ENCODE data around the gene LAMP1.
"Not testable (repeated sequence)": the region's sequence is repeated elsewhere in the genome, so short reads cannot be mapped to it uniquely, and the experiment has no call there.

Gene LAMP1

DNA sequence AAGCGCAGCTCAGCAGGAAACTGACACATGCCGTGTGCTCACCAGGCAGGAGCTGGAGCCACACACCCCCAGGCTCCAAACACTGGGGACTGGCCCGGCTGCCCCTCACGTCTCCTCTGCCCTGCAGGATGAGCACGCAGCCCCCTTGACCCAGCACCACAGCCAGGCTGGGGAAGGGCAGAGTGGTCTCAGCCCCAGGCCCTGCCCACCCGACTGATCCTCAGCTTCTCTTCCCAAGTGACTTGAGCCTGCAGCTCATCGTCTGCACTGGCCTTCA is 46.6 kb downstream of the LAMP1 start:
- no peaks in the 10 kb centered on the region for H3K27me3 ChIP-seq (replicated peaks; ENCODE audit: control insufficient read depth, insufficient read depth, low read length)
- no peak overlapping the region for H3K4me3 ChIP-seq (replicated peaks; ENCODE audit: low read depth, low read length)
- TF ChIP-seq, protein P1, sequence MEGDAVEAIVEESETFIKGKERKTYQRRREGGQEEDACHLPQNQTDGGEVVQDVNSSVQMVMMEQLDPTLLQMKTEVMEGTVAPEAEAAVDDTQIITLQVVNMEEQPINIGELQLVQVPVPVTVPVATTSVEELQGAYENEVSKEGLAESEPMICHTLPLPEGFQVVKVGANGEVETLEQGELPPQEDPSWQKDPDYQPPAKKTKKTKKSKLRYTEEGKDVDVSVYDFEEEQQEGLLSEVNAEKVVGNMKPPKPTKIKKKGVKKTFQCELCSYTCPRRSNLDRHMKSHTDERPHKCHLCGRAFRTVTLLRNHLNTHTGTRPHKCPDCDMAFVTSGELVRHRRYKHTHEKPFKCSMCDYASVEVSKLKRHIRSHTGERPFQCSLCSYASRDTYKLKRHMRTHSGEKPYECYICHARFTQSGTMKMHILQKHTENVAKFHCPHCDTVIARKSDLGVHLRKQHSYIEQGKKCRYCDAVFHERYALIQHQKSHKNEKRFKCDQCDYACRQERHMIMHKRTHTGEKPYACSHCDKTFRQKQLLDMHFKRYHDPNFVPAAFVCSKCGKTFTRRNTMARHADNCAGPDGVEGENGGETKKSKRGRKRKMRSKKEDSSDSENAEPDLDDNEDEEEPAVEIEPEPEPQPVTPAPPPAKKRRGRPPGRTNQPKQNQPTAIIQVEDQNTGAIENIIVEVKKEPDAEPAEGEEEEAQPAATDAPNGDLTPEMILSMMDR (IDR thresholded peaks at IDR 0.05; ENCODE audit: insufficient read depth, low read length, poor library complexity, severe bottlenecking) = no peak
- no peaks in the 10 kb centered on the region for H3K36me3 ChIP-seq (ENCODE audit: control insufficient read depth, insufficient read depth, low read length)
- no peak for DNase-seq (ENCODE audit: extremely low read depth, insufficient read length)

DNA sequence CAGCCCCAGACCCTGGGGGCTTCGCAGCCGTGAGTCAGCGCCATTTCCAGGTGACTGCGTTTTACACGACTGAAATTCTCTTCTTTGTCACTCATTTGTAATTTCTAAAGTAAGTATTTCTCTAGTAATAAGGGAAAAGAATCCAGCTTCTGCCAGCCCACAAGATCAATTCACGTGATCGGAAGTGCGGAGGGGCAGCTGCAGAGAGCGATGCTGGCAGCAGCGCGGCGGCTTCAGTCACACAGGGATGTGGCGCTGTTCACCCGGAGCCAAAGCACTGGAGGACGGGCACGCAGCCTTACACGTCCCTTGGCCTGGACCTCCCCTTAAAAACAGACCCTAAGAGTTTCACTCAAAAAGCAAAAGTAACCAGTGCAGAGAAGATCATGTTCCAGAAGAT is 48.4 kb downstream of the LAMP1 start:
- TF ChIP-seq, protein P1 (IDR thresholded peaks at IDR 0.05; ENCODE audit: insufficient read depth, low read length, poor library complexity, severe bottlenecking) = no peak
- Histone ChIP-seq H3K27me3 (replicated peaks; ENCODE audit: control insufficient read depth, insufficient read depth, low read length) (no peaks in the 10 kb centered on the region), H3K4me3 (replicated peaks; ENCODE audit: low read depth, low read length) (no peak overlapping the region), H3K36me3 (ENCODE audit: control insufficient read depth, insufficient read depth, low read length) (no peaks in the 10 kb centered on the region)
- no peak for DNase-seq (ENCODE audit: extremely low read depth, insufficient read length)

DNA sequence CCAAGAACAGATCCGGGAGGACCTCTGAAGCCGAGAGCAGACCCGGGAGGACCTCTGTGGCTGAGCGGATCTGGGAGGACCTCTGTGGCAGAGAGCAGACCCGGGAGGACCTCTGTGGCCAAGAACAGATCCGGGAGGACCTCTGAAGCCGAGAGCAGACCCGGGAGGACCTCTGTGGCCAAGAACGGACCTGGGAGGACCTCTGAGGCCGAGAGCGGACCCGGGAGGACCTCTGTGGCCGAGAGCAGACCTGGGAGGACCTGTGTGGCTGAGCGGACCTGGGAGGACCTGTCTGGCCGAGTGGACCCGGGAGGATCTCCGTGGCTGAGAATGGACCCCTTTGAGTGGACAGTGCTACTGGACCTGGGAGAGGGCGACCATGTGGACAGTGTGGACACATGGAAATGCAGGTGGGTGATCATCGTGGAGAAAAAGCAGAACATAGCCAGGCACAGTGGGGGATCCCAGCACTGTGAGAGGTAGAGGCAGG is 50.7 kb downstream of the LAMP1 start:
- H3K27me3 ChIP-seq (replicated peaks; ENCODE audit: control insufficient read depth, insufficient read depth, low read length); H3K36me3 ChIP-seq (ENCODE audit: control insufficient read depth, insufficient read depth, low read length); DNase-seq (ENCODE audit: extremely low read depth, insufficient read length); H3K4me3 ChIP-seq (replicated peaks; ENCODE audit: low read depth, low read length): not testable (repeated sequence)

DNA sequence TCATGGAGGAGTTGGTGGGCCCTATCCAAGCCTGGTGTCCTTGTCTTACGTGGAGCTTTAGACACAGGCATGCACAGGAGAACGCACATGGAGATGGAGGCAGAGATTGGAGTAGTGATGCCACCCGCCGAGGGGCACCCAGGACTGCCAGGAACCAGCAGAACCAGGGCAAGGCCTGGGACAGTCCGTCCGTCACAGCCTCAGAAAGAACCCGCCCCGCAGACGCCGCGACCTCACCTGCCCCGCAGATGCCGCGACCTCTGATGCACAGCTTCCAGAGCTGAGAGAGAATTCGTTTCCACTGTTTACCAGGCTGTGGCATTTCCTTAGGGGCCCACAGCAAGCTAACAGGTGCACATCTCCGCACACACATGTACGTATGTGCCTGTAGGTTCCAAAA is 51.6 kb downstream of the LAMP1 start:
- no peaks in the 10 kb centered on the region for H3K36me3 ChIP-seq (ENCODE audit: control insufficient read depth, insufficient read depth, low read length)

DNA sequence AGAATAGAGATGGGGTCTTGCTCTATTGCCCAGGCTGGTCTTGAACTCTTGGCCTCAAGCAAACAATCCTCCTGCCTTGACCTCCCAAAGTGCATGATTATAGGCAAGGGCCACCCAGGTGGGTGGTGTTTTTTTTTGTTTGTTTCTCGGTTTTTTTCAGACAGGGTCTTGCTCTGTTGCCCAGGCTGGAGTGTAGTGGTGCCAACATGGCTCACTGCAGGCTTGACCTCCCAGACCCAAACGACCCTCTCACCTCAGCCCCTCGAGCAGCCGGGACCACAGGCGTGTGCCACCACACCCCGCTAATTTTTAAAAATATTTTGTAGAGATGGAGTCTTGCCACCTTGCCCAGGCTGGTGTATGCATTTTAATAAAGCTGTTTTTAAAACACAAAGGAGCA is 52.0 kb downstream of the LAMP1 start:
- no peak for DNase-seq (ENCODE audit: extremely low read depth, insufficient read length)
- H3K27me3 ChIP-seq (replicated peaks; ENCODE audit: control insufficient read depth, insufficient read depth, low read length) = no peaks in the 10 kb centered on the region
- H3K36me3 ChIP-seq (ENCODE audit: control insufficient read depth, insufficient read depth, low read length) = no peaks in the 10 kb centered on the region
- TF ChIP-seq, protein P1 (IDR thresholded peaks at IDR 0.05; ENCODE audit: insufficient read depth, low read length, poor library complexity, severe bottlenecking) = no peak
- no peak overlapping the region for H3K4me3 ChIP-seq (replicated peaks; ENCODE audit: low read depth, low read length)

More for the DNA sequence above, 51.6 kb downstream of the LAMP1 start:
- TF ChIP-seq, protein P1 (IDR thresholded peaks at IDR 0.05; ENCODE audit: insufficient read depth, low read length, poor library complexity, severe bottlenecking) = no peak
- Histone ChIP-seq H3K27me3 (replicated peaks; ENCODE audit: control insufficient read depth, insufficient read depth, low read length) (no peaks in the 10 kb centered on the region), H3K4me3 (replicated peaks; ENCODE audit: low read depth, low read length) (no peak overlapping the region)
- no peak for DNase-seq (ENCODE audit: extremely low read depth, insufficient read length)

DNA sequence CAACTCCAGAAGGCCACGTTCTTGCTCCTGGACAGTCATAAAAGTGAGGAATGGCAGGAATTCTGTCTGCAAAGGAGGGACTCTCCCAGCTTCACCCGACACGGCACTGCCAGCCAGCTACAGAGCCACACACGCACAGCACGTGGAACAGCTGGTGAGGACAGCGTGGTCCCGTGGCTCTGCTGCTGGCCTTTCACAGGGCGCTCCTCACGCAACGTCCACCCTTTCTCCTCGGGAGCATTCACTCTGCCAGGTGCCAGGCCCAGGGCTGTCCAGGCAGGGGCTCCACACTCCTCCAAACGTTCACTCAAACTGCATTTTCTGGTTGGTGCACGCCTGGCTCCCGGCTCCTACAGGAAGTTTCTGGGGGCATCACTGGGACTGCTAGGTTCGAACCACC is 52.5 kb downstream of the LAMP1 start:
- DNase-seq (ENCODE audit: extremely low read depth, insufficient read length) = no peak
- Histone ChIP-seq H3K36me3 (ENCODE audit: control insufficient read depth, insufficient read depth, low read length) (no peaks in the 10 kb centered on the region), H3K27me3 (replicated peaks; ENCODE audit: control insufficient read depth, insufficient read depth, low read length) (no peaks in the 10 kb centered on the region), H3K4me3 (replicated peaks; ENCODE audit: low read depth, low read length) (no peak overlapping the region)
- TF ChIP-seq, protein P1 (IDR thresholded peaks at IDR 0.05; ENCODE audit: insufficient read depth, low read length, poor library complexity, severe bottlenecking) = no peak
